RKO (cell line): ENCODE results near the gene EDN2.
A peak's percentile ranks its signal among the peaks of the same experiment; 100 is the strongest.

Source experiments
- DNase-seq: peaks from one replicate; pipeline ENCODE4 v3.0.0-alpha.2; 2016; ENCODE audit warnings: low spot score

Gene EDN2

DNA sequence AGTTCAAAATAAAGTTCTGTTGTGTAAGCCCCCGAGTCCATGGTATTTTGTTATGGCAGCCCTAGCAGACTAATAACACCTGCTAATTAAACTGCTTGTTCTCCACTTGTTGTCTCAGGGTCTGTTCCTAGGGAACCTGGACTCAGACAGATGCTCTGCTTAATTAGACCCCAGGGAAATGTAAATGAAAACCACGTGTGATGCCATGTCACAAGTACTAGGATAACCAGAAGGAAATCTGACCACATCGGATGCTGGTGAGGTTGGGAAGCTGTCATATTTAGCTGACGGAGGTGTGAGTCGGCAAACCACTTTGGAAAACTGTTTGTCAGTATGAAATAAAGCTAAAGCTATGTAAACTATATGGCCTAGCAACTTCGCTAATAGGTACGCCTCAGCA, 19.6 kb downstream of the EDN2 start:
- DNase-seq = no peak

DNA sequence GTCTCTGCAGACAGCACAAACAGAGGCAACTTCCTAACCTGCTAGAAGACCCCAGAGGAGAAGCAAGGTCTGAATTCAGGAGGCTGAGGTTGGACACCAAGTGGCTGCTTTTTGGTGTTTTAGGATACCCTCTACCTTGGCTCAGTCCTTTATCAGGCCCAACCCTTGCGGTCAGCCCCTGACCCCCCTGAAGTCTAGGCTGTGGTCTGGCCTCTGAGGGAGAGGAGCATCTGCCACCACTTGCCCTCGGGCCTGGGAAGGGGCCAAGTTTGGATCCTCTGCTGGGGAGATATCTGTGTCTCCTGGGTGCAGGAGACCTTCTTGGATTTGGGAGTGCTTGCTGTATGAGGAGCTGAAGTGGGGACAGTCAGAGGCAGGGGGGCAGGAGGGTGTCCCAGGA, 21.0 kb downstream of the EDN2 start:
- DNase-seq = no peak

DNA sequence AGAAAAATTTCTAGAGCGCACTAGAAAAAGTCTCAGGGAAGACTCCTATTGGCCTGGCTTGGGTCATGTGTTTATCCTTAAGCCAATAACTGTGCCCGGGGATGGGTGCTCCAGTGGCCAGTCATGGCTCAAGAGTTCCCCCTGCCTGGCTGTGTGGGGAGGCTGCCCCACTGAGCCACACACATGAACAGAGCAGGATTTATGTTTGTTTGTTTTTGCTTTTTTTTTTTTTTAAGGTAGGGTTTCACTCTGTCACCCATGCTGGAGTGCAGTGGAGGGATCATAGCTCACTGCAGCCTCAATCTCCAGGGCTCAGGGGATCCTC, 21.8 kb downstream of the EDN2 start:
- DNase-seq = no peak

DNA sequence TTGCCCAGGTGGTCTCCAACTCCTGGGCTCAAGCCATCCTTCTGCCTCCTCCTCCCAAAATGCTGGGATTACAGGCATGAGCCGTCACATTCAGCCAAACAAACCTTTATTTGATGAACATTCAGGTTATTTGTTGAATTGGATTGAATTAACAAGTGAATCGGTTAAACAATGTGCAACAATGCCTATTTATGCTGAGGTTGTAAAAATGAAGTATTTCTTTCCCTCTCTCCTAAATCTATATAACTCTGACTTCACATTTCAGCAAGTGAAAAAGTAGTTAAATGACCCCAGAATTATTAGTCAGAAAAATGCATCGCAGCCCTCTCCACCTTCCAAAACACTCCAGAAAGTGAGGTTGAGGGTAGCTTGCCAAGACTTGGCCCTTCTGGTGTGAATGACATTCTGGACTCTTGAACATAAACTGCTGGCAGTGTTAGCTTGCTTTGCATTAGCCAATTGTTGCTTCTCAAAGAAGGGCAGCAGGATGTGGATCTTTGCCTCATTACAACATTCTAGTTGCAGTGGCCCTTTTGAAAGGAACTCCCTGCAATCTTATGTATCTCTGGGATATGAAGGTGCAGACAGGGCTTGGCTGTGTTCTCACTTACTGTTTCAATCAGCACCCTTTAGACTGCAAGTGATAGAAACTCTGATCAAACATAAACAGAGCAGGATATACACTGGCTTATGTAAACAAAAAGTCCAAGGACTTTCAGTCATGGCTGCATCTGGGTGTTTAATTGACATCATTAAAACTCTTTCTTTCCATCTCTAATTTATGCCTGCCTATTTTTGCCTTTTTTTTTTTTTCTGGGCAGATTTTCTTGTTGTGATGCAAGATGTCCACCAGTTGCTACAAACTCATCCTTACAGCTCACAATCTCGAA, 22.4 kb downstream of the EDN2 start:
- DNase-seq = no peak

DNA sequence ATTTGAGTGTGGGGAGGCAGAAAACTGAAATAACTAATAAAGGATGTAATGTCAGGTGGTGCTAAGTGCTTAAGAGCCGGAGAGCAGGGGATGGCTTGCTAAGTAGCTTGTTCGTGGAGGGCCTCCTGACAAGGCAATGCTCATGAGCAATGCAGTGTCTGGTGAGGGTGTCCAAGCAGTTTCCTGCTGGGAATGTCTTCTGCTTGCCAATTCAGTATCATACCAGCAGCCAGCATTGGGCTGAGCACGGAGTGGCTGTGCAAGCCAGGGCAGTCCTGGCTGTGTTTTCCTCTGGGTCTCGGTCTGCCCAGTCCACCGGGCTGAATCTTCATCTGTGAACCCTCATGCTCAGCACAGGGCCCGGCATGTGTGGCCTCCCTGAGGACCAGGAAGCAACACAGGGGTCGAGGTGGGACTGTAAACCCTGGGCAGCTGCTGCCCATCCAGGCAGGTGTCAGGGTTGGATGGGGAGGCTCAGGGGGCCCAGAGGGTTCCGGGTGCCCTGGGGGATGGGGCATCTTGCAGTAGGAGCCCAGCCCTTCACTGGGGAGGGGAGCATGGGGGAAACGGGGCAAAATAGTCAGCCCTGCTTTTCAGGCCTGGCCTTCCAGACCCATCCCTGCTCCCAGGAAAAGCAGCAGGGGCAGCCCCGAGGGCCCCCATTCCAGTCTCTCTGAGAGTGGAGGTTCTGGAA, 27.5 kb downstream of the EDN2 start:
- DNase-seq = no peak

DNA sequence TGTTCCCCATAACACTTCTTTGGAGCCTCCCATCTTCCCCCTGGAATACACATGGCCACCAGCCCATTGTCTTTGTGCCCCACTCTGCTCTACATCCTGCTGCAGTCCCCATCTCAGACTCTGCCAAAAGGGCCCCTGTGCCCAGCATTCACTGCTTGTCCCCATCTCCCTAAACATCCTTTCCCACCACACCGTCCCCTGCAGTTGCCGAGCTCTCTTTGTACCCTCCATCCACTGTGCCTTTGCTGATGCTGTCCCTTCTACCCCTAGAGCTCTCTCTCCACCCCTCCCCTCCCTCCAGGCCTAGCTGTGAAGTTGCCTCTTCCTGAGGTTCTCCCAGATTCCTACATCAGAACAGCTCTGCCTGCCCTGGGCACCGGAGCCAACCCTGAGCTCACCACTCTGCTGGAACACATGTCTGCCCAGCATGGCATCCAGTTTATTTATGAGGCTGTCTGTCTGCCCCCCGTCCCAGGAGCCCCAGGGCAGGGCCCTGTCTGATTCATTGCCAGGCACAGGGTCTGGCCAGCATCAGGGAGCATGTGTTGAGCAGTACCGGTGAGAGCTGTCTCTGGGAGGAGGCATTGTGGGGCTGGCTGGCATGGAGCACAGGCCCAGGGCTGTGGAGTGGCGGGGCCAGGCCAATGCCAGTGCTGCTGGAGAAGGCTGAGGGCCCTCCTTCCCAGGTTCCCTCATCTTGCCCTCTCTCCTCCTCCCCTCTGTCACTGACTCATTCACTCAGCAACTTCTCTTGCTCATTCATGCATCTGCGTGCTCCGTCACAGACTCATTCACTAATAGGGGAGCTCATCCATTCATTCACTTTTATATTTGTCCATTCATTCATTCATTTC, 28.8 kb downstream of the EDN2 start:
- DNase-seq = peak; percentile 22

DNA sequence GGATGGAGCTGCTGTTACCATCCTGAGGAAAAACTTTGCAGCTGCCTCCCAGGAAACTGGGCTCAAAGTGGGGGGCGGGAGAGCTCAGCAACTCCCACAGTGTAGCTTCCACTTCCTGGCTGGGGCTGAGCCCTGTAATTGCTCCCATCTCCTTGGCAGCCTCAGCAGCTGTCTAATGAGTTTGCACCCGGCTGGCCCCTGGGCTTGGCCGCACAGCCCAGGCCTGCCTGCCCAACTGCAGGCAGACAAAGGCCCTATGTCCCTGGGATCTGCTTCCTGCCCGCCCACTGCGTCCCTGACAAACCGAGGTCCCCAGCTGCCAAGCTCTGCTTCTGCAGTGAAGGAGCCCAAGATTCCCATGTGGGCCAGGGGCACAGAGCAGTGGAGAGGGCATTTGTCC, 30.1 kb downstream of the EDN2 start:
- no peak for DNase-seq

DNA sequence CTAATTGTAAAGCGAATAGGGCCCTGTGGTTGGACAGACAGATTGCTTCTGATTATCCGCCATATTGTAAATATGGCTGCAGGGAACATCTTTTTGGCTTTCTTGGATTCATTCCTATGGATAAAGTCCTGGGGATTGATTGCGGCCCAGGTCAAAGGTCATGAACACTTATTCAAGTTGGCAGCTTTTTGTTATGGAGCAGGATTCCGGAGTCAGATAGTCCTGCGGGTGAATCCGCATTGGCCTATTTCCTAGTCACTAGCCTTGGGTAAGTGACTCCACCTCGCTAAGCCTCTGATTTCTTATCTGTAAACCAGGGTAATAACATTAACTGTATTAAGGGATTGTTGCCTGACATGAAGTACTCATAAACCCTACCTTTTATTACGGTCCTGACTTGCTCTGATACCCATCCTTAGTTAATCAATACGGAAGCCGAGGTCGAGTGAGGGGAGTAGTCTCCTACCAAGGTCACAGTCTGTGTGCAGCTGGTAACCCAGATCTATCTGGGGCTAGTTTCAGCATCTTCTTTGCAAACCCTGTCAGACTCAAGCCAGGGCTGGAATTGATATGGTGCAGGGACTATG, 31.7 kb downstream of the EDN2 start:
- DNase-seq = no peak

DNA sequence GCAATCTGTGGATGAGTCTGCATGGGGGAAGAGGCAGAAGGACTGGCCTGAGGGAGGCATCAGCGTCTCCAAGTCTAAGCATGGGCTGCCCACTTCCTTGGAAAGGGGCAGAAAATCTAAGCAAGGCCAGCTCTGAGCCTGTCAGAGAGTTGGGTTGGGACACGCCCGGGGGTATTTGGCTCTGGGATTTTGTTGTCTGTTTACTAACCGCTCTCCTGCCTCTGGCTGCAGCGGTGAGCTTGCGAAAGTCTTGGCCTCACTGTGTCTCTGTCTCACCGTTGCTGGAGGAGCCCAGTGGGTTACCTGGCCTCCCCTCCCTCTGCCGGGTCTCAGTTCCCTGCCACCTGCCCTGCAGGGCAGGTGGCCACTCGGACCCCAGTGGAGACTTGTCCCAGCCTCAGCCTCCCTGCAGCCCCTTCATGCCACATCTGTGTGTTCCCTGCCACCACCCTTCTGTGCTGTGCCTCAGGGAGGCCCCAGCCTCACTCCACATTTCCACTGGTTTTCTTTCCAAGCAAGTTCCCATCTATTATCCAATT, 33.7 kb downstream of the EDN2 start:
- DNase-seq = no peak

DNA sequence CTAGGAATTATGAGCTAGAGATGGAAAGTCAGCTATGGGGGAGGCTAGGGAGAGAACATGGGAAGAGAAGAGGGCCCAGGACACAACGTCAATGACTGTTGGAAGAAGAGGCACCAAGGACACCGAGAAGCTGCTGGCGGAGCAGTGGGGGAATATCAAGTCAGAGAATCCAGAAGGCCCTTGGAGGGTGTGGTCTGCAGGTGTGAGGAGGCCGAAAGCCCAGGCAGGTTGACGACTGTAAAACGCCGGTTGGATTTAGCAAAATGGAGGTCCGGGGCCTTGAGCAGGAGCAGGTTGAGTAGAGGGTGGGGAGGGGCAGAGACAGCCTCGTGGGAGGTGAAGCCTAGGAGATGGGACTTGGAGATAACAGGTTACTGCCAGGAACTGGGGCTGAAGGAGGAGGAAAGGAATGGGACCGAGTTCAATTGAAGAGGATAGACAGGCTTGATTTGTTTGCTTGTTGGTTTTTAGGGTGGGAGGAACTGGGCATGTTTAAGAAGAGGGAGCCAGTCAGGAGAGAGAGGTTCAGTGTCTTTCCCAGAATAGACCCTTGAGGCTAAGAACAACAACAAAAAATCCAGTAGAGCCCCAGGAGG, 35.1 kb downstream of the EDN2 start:
- DNase-seq = no peak

DNA sequence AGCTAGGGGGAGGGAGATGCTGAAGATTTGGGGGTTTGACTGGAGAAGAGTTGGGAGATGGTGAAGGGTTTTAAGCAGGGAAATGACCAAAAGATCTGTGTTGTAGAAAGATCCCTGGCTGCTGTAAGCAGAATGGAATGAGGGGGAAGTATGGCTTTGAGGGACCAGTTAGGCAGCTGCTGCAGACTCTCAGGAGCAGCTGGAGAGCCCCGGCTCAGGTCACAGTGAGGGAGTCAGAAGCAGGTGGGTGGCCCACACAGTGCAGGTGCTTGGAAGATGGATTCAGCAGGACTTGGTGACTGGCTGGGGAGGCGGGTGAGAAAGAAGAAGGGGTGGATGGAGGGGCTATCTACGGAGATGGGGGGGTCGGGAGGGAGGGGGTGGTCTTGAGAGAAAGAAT, 35.7 kb downstream of the EDN2 start:
- no peak for DNase-seq

DNA sequence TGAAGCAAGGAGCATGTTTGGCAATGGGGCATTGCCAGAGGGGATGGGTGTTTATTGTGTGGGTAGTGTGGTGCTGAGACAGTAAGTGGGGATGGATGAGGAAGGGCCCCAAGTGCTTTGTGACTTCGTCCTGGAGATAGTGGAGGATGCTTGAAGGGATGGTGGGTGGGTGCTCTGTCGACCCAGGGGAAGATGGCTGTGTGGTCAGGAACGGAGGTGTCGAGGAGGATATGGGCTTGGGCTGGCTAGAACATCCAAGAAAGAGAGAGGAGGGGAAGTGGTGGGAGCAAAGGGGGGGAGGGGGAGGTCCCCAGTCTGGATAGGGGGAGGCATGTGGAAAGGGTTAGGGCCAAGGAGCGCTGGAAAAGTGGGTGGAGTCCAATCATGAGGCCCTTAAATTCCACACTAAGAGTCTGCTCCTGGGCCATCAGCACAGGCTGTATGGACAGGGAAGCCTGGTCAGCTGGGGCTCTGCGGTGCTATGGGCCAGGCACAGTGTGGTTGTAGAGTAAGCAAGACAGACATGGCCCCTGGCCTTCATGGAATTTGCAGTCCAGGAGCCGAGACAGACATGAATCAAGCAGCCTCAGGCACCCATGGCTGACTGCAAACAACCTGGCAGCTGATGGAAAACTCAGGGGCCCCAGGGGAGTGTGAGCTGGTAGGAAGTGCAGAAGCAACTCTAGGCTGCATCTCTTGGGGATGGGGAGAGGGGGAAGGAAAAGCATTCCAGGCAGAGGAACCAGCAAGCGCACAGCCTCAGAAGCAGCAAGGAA, 36.3 kb downstream of the EDN2 start:
- DNase-seq = no peak

DNA sequence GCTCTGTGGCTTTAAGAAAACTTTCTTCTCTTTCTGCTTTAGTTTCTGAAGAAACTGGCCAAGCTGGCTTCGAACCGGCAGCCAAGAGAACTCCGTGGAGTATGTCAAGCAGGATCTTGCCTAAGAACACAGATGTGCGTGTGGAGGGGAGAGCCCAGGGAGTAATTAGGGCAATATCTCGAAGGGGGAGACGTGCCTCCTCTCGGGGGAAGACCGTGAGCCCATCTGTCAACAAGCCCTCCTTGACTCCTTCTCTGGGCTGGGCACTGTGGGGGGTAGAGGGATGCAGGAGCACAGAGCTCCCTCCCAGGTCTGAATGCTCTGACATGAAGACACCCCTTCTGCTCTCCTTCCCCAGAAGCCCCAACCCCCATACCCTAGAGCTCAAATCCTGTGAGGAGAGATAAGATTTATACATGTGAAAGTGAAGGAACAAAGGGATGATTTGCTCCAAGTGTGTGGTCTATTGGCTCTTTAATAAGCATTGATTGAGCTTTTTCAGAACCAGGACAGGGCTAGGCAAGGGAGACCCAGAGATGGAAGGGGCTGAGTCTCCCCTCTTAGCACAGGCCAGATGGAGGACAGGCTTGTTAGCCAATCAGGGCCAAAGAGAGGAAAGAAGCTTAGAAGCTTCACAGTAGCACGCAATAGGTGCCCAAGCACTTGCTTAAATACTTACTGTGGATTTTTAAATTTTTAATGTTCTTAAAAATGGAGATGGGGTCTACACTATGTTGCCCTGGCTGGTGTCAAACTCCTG, 37.5 kb downstream of the EDN2 start:
- DNase-seq = no peak

DNA sequence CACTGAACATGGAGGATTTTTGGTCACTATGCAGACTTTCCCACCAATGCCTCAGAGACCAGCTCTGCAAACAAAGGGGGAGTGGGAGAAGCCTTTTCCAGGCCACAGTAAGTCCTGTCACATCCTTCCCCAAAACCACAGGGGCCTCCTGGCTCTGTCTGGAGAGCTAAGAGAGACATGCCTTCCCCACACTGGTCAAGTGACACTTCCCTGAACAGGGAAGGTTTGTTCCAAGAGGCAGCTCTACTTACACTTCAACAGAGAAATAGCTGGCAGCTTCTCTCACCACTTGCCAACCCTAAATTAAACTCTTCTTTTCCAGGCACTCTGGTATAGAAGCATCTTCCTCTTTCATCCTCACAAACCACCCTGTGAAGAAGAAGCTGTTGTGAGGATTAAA, 39.7 kb downstream of the EDN2 start:
- DNase-seq = no peak

DNA sequence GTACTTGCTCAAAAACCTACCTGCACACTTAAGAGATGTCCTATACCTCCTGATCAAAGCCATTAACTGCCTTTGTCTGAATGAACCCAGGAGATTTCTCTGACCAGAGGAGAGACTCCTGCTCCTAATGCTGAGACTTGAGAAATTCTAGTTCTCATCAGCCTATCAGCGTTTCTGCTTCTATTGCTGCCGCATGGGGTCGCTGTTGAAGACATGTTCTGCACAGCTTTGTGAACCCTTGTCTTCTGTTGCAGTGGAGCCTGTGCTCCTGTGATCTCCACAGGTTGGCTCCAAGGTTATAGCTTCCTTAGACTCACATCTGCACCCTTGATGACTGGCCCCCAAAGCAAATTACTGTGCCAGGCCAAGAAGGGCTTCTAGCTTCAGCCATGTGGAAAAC, 40.2 kb downstream of the EDN2 start:
- no peak for DNase-seq

DNA sequence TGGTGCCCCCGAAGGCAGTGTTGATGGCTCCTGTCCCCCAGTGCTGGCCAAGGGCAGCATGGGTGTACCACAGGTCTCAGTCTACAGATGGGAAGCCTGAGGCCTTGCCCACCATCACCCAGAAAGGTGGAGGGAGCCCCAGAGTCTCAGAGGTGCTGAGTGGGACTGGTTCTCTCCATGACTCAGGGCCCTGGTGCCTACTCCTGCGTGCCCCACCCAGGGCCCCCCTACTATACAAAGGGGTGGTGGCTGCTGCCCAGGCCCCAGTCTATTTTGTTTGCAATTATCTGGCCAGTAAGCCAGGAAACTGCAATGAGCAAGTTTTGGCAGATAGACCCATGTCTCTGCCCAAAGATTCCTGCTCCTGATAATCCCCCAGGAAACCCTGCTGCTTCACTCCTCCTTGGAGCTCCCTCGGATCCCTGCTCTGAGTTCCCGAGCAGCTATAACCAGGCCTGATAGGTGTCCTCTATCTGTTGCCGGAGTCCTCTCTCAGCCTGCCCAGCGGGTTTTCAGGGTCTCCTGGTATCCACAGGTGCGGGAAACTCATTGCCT, 41.7 kb downstream of the EDN2 start:
- no peak for DNase-seq

DNA sequence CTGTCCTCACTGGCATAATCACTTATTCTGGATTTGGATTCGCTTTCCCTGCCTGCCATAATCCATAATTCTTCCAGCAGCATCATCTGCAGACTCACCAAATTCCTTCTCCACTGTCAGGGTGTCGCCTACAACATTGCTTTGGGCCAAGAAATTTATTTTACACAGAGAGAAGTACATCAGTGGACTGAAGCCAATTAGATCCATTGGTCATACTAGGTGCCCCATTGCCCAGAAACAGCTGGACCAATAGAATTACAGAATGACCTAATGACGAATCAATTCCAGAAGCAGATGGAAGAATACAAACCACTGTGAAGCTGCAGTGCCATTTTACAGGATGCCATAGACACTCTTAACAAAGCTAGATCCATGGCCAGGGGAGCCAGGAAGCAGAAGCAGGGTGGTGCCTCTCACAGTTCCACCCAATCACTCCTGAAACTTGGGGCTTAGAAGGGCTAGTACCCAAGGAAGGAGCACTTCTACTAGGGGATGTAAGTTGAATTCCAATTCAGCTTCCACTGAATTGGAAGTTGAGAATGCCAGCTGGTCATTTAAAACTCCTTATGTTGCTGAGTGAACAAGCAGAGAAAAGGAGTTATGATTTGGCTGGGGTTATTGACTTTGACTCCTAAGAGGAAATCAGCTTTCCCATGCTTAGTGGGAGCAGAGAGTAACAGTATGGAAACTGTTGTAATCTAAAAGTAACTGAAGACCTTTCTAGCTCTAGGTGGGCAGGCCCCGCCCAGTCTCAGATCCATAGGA, 44.0 kb downstream of the EDN2 start:
- DNase-seq = no peak

DNA sequence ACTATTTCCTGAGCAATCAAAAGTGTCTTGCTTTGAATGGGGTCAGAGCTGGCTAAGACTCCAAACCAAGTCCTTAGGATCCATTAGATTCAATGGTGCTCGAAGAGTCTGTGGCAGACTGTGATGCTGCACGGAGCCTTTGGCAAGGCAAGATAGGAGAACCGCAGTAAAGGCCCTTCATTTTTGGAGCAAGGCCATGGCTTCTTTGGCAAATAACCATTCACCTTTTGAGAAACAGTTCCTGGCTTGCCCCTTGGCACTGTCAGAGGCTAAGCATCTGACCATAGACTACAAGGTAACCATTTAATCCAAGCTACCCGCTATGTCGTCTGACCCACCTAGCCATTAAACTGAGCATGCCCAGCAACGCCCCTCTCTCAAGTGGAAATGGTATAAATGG, 45.2 kb downstream of the EDN2 start:
- no peak for DNase-seq

DNA sequence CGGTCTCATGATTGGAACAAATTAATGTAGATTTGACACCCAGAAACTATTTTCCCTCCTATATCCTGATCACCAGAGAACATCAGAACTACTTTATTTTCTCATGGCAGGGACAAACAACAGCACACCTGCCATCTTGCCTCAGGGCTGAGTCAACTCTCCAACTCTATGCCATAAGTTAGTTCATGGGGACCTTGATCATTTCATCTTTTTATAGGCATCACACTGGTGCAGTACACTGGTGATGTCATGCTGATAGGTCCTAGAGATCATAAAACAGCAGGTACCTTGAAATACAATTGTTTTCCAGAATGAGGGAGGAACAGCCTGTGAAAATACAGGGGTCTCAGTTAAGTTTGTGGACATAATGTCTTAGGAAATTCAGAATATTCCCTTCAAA, 45.8 kb downstream of the EDN2 start:
- DNase-seq = no peak
